ENCODE results near the gene SLC4A1.

- TF ChIP-seq CTCF (IDR thresholded peaks at IDR 0.05): no peak
- no peak for TF ChIP-seq POLR2A (IDR thresholded peaks at IDR 0.05)
Measured at GRCh38 chr17:44216173-44216572, 51.8 kb downstream of the SLC4A1 start.

All from thyroid gland (tissue), 4 donors.